Measurements from ENCODE around the gene GSE1.

GRCh38 chr16:85681255-85681654 is 68.1 kb downstream of the GSE1 start:
- TF ChIP-seq, protein P1, sequence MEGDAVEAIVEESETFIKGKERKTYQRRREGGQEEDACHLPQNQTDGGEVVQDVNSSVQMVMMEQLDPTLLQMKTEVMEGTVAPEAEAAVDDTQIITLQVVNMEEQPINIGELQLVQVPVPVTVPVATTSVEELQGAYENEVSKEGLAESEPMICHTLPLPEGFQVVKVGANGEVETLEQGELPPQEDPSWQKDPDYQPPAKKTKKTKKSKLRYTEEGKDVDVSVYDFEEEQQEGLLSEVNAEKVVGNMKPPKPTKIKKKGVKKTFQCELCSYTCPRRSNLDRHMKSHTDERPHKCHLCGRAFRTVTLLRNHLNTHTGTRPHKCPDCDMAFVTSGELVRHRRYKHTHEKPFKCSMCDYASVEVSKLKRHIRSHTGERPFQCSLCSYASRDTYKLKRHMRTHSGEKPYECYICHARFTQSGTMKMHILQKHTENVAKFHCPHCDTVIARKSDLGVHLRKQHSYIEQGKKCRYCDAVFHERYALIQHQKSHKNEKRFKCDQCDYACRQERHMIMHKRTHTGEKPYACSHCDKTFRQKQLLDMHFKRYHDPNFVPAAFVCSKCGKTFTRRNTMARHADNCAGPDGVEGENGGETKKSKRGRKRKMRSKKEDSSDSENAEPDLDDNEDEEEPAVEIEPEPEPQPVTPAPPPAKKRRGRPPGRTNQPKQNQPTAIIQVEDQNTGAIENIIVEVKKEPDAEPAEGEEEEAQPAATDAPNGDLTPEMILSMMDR (IDR thresholded peaks at IDR 0.05): no peak
- TF ChIP-seq POLR2A (IDR thresholded peaks at IDR 0.05): no peak

Data from breast epithelium (tissue), 3 donors.